Measurements from ENCODE around the gene OLFML2A. TPM values are rescaled to one million over a fixed set of nuclear protein-coding genes. Genes with fewer than 3 reads are reported as not detected.
"Not testable (repeated sequence)": the region's sequence is repeated elsewhere in the genome, so short reads cannot be mapped to it uniquely, and the experiment has no call there.

Gene OLFML2A
- polyA plus RNA-seq, 3 donors from 2014 or later, result not detected

DNA sequence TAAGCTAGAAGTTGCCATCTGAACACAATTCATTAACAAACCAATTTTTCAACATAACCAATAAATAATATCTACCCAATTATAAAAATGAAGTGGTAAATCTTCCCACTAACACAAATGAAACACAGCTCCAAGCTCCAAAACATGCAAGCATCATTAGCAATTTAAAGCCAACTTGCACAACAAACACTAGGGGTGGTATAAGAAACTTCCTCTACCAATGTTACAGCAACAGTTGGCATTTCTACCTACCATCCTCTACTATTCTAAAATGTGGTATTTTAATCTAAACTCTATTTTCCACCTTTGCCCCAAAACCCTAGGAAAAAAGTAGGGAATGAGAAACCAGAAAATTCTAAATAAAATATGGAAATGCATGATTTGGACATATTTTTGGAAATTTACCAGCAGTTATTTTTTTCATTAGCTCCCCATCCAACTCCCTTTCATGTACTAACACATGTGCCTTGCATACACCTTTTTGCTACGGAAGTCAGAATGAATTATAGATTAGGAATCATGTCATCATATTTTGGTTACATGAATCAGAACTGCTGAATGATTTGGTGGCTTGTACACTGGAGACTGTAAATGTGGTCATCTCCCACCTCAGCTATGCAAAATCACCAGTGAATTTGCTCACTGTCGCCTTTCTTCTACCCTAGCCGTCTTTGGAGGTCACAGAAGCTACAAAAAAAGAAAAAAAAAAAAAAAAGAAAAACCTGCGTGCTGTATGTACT is 9.9 kb upstream of the OLFML2A start:
- H3K4me1 Mint-ChIP-seq, result peaks cover 19 to 23% of the 10 kb centered on the region in 2 donors
- H3K36me3 Mint-ChIP-seq, result no peaks in the 10 kb centered on the region
- H3K4me3 Mint-ChIP-seq, result no peak overlapping the region
- H3K27me3 Mint-ChIP-seq (ENCODE audit: low read depth in 3 of 3), result peaks cover 11 to 66% (median 27%) of the 10 kb centered on the region in 3 donors
- H3K27ac Mint-ChIP-seq, result no peak overlapping the region
- no peaks in the 10 kb centered on the region for H3K9me3 Mint-ChIP-seq
- DNase-seq, result no peak

DNA sequence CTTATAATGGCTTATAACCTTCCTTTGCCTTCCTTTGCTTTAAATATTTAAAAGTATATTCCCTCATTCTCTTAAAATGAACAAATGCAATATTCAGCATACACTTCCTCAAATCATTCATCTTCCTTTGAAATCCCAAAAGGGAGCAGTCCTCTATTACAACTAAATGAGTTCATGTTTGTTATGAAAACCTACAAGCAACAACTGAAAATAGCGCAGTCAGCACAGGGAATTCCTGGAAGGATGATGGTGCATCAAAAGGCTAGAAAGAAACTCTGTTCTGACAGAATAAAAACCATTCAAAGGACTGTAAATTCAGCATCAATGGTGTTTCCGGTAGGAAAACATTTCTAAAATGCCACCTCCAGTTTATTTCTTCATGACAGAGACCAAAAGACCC is 9.1 kb upstream of the OLFML2A start:
- Mint-ChIP-seq H3K4me3 (no peak overlapping the region), H3K36me3 (no peaks in the 10 kb centered on the region), H3K27ac (no peak overlapping the region), H3K27me3 (ENCODE audit: low read depth in 3 of 3) (peaks cover 17 to 65% (median 27%) of the 10 kb centered on the region in 3 donors), H3K4me1 (peaks cover 26 to 32% of the 10 kb centered on the region in 2 donors), H3K9me3 (no peaks in the 10 kb centered on the region)
- no peak for DNase-seq

DNA sequence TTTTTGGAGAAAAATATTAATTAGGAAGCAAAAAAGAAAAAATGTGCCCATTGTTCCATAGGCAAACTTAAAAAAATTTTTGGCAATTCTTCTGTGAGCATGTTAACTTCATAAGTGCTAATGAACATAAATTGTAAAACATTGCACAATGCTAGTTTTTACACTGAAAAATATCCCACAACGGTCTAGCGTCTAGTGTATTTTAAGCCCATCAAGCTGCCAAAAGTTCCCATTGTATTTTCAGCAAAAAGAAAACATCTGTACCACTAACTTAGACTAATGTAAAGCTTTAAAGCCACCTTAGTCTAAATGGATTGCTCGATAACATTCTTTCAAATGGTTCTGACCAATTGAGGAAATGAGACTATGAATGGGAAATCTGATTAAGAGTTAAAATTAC is 8.6 kb upstream of the OLFML2A start:
- H3K27me3 Mint-ChIP-seq (ENCODE audit: low read depth in 3 of 3), result peaks cover 17 to 61% (median 27%) of the 10 kb centered on the region in 3 donors
- no peak for DNase-seq
- no peak overlapping the region for H3K27ac Mint-ChIP-seq
- H3K4me1 Mint-ChIP-seq, result peaks cover 26 to 33% of the 10 kb centered on the region in 2 donors
- H3K9me3 Mint-ChIP-seq, result no peaks in the 10 kb centered on the region
- H3K36me3 Mint-ChIP-seq, result no peaks in the 10 kb centered on the region
- H3K4me3 Mint-ChIP-seq, result no peak overlapping the region

DNA sequence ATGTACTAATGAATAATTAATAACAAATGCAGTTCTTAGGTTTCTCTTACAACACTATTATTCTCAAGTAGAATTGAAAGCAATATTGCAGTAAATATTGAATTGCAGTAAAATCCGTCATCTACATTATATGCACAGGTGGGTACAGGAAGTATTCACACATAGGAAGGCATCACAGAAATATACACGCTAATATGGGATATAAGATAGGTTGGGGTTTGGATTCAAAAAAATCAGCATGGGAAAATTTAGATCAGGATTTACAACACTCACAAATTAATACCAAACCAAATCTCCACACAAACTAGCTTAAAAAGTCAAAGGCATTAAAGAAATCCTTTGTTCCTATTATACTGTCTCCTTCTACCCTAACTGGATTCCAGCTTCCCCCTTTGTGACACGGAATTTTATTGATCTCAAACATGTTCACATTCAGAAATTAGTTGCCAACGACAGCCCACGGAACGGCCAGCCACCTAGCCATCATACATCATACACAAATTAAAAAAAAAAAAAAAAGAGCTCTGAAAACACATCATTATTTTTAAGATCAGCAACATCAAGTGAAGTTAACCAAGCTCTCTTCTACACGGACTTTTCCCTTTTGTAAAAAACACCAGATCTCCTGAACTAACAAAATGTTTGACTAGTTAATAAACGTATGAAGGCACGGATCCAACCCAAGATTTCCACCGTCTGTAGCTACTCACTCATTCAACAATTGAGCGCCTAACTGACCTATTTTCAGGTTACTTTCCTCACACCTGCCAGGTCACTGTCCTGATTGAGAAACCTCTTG is 8.0 kb upstream of the OLFML2A start:
- Mint-ChIP-seq H3K27ac (no peak overlapping the region), H3K4me3 (peak overlapping the region; percentile 77 to 88 (median 85)), H3K27me3 (ENCODE audit: low read depth in 3 of 3) (peaks cover 17 to 57% (median 27%) of the 10 kb centered on the region in 3 donors), H3K36me3 (no peaks in the 10 kb centered on the region), H3K4me1 (peaks cover 28 to 33% of the 10 kb centered on the region in 2 donors), H3K9me3 (no peaks in the 10 kb centered on the region)
- DNase-seq, result no peak

DNA sequence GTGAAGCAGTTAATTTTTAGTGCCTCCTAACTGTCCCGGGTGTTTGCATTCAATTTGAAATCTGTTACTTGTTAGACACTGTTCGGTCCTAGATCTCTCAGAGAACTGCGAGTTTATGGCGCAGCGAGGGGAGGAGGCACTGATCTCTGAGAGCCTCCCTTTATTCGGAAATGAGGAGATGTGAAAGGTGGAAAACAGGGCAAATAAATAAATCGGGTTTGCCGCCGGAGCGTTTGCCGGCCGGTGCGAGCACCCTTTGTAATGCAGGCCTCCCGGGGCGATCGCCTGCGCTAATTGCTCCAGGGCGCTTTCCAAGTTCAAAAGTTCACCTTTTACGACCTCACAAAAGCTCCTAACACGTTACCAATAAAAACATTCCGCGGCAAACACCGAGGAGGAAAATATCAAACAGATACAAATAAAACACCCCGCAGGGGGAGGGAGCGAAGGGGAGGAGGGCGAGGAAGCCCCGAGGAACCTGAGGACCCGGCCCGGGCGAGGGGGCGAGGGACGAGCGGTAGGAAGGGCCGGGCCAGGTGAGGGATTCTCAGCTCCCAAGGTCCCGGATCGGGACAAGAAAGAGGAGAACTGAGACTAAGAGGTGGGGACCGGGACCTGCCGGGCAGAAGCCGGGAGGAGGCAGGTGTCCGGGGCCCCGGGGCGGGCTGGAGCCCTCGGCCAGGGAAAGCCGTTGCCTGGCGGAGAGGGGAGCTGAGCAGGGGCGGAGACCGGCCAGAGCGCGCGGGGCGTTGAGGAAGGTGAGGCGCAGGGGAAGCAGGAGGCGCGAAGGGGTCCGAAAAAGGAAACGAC is 7.2 kb upstream of the OLFML2A start:
- Mint-ChIP-seq H3K36me3 (no peaks in the 10 kb centered on the region), H3K9me3 (no peaks in the 10 kb centered on the region), H3K4me3 (peak overlapping the region; percentile 77 to 88 (median 85)), H3K27ac (peak overlapping the region in 2 of 6 donors; percentile 10 to 67), H3K27me3 (ENCODE audit: low read depth in 3 of 3) (peaks cover 17 to 57% (median 29%) of the 10 kb centered on the region in 3 donors), H3K4me1 (peaks cover 28 to 33% of the 10 kb centered on the region in 2 donors)
- DNase-seq, result no peak

DNA sequence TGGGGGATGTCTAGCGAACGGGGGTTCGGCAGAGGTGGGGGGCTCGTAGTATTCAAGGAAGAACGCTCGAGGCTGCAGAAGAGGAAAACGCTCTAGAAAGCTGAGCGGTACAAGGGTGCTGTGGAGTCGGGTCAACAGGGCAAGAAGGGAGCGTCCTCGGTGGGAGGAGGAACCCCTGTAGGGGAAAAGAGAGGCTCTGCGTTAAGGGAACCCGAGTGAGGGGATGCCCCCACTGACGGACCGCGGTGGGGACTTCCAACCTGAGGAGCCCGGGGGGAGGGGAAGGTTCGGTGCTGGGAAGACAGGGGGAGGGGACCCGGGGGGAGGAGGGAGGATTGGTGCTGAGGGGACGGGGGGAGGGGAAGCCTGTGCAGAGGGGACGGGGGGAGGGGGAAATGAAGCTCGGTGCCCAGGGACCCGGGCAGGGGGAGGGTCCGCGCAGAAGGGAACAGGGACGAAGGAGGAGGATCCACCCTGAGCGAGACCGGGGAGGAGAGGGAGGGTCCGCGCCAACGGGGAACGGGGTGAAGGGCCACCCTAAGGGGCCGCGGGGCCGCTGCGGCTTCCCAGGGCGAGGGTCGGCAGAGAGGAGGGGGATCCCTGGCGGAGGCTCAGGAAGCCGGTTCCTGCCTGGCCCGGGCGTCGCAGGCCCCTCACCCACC is 6.4 kb upstream of the OLFML2A start:
- no peaks in the 10 kb centered on the region for H3K36me3 Mint-ChIP-seq
- DNase-seq, result no peak
- H3K4me3 Mint-ChIP-seq, result peak overlapping the region; percentile 77 to 88 (median 85)
- peaks cover 17 to 49% (median 29%) of the 10 kb centered on the region in 3 donors for H3K27me3 Mint-ChIP-seq (ENCODE audit: low read depth in 3 of 3)
- no peaks in the 10 kb centered on the region for H3K9me3 Mint-ChIP-seq
- H3K27ac Mint-ChIP-seq, result peak overlapping the region in 2 of 6 donors; percentile 23 to 67
- peaks cover 28 to 33% of the 10 kb centered on the region in 2 donors for H3K4me1 Mint-ChIP-seq

- peak; percentile 94 to 96 (median 95) for DNase-seq
- peak within 1 kb of the TSS; percentile 82 to 95 (median 93) for H3K27ac Mint-ChIP-seq
- H3K4me3 Mint-ChIP-seq, result peak within 1 kb of the TSS; percentile 88 to 95 (median 92)
- peaks cover 31 to 39% of the 10 kb centered on the region in 2 donors for H3K4me1 Mint-ChIP-seq
- H3K36me3 Mint-ChIP-seq, result no peaks in the 10 kb centered on the region
- peaks cover 23 to 53% (median 32%) of the 10 kb centered on the region in 3 donors for H3K27me3 Mint-ChIP-seq (ENCODE audit: low read depth in 3 of 3)
- H3K9me3 Mint-ChIP-seq, result no peaks in the 10 kb centered on the region
Observed at GRCh38 chr9:124771021-124771866, 5.7 kb upstream of the OLFML2A start, which contains the start of gene NR6A1. TSS of gene NR6A1 (minus strand) at chr9:124771311.

DNA sequence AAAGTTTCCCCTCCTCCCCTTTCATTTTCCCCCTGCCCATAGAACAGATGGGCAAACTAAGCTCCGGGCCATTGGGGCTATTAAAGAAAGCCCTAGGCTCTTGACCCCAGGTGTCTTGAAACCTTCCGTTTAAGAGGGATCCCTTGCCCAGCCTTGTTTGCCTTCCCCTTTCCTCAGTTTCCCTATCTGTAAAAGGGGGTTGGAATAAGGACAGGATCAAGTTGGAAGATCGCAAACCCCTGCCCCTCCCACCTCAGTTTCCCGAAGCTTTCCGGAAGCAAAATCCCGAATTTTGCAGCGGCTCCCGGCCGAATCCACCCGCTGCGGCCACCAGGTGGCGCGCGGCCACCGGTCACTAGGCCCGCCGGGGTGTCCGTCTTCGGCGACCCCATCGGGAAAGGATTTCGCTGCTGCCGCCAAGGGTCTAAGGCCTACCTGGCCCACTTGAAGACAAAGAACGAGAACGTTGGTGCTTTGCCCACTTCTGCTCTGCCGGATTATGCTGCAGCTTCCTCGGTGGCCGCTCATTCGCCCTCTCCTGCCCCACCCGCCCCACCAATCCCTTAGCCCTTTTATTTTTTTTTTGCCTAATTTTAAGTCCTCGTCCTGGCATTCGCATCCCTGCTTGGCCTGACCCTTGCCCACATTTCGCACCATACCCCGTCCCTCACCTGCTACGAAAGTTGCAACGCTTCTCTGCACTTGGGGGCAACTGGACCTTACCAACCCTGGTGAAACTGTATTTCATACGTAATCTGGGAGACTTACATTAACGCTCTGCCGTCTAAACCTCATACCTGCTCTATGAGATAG is 4.9 kb upstream of the OLFML2A start:
- Mint-ChIP-seq H3K36me3 (no peaks in the 10 kb centered on the region), H3K4me1 (peaks cover 36 to 44% of the 10 kb centered on the region in 2 donors), H3K4me3 (peak overlapping the region; percentile 88 to 95 (median 92)), H3K9me3 (no peaks in the 10 kb centered on the region), H3K27me3 (ENCODE audit: low read depth in 3 of 3) (peaks cover 24 to 51% (median 29%) of the 10 kb centered on the region in 3 donors), H3K27ac (peak overlapping the region in 4 of 6 donors; percentile 71 to 95 (median 91))
- peak; percentile 42 to 48 (median 46) for DNase-seq

- H3K9me3 Mint-ChIP-seq, H3K36me3 Mint-ChIP-seq, DNase-seq: not testable (repeated sequence)
- Mint-ChIP-seq H3K4me3 (peak overlapping the region; percentile 88 to 95 (median 92)), H3K4me1 (peaks cover 36 to 44% of the 10 kb centered on the region in 2 donors), H3K27ac (peak overlapping the region in 1 of 6 donors; percentile 71), H3K27me3 (ENCODE audit: low read depth in 3 of 3) (peaks cover 22 to 47% (median 29%) of the 10 kb centered on the region in 3 donors)
Observed at GRCh38 chr9:124772877-124773276, 4.1 kb upstream of the OLFML2A start.

DNA sequence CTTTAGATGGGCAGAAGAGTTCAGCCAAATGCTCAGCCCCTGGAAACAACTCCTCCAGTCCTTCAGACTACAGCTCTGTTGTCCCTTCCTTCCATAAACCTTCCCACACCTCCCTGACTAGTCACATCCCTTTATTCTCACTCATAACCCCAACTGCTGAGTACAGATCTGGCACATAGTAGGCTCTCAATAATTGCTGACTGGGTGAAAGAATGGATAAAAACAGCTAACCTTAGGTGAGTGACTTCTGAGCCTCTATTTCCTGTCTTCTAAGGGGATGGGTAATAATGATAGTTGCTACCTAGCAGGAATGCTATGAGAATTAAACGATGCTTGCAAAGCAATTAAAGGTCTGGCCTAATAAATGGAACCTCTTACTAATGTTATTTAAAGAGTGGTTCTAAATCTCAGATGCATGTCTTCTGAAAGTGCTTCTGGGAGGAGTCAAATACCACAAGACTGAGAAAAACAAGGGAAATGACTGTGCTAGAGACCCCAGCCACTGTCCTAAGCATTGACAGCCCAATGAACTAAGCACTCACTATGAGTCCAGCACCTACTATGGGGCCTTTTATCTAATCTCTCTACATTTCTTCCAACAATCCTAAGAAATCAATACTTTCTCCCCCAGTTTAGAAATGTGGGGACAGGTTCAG is 3.3 kb upstream of the OLFML2A start:
- H3K36me3 Mint-ChIP-seq, result no peaks in the 10 kb centered on the region
- no peak overlapping the region for H3K27ac Mint-ChIP-seq
- H3K4me3 Mint-ChIP-seq, result peak overlapping the region in 4 of 5 donors; percentile 7 to 33 (median 20)
- peaks cover 36 to 44% of the 10 kb centered on the region in 2 donors for H3K4me1 Mint-ChIP-seq
- no peaks in the 10 kb centered on the region for H3K9me3 Mint-ChIP-seq
- peaks cover 20 to 40% (median 26%) of the 10 kb centered on the region in 3 donors for H3K27me3 Mint-ChIP-seq (ENCODE audit: low read depth in 3 of 3)
- DNase-seq, result no peak
